IMR-90 (cell line): ENCODE data around the gene CDC25B. TPM values are rescaled to one million over a fixed set of nuclear protein-coding genes. Genes with fewer than 3 reads are reported as not detected.

Source experiments
- ATAC-seq: fragments of 200-7000 bp; cut with Tn5 transposase; 2 replicates; pipeline ENCODE4 v1.9.1; 2020; ENCODE audit warnings: low read depth, mild to moderate bottlenecking, moderate library complexity
- BruUV-seq: library from RNA; stranded (reverse); fragments of 400-500 nt; replicated peaks from 2 replicates; lab custom pipeline; 2021; lab: Mats Ljungman, UMichigan
- CTCF ChIA-PET: fragments of 300-600 bp; formaldehyde crosslinking; extraction: SDS; loops from one replicate; lab custom pipeline; 2021; ENCODE audit warnings: antibody characterized with exemption; lab: Yijun Ruan, JAX
- POLR2A ChIA-PET: fragments of 300-600 bp; sonication (Branson Sonifier 250); formaldehyde crosslinking; loops from one replicate; lab custom pipeline; 2022; ENCODE audit warnings: antibody characterized with exemption; ENCODE audit not compliant: unreplicated experiment; lab: Charles Lee
- DNase-seq: peaks from one replicate; pipeline ENCODE4 v3.0.0; 2013
- H2AFZ ChIP-seq: replicated peaks from 2 replicates; pipeline ENCODE3; 2013; ENCODE audit warnings: low read length, mild to moderate bottlenecking; ENCODE audit not compliant: poor library complexity
- H2AK5ac ChIP-seq: 2 replicates; pipeline ENCODE4 v1.6.1; 2013; ENCODE audit warnings: low read depth, low read length, inconsistent platforms
- H2AK9ac ChIP-seq: replicated peaks from 2 replicates; pipeline ENCODE3; 2013; ENCODE audit warnings: mild to moderate bottlenecking, low read depth, low read length, moderate library complexity; ENCODE audit not compliant: poor library complexity
- H2BK120ac ChIP-seq: 2 replicates; pipeline ENCODE4 v1.6.1; 2013; ENCODE audit warnings: low read depth, low read length, inconsistent platforms
- H2BK15ac ChIP-seq: 3 replicates; pipeline ENCODE4 v1.6.1; 2013; ENCODE audit warnings: low read depth, low read length, inconsistent platforms
- H2BK20ac ChIP-seq: 2 replicates; pipeline ENCODE4 v1.6.1; 2013; ENCODE audit warnings: low read depth, mild to moderate bottlenecking, inconsistent platforms, low read length, moderate library complexity
- H2BK5ac ChIP-seq: 2 replicates; pipeline ENCODE4 v1.6.1; 2013; ENCODE audit warnings: mild to moderate bottlenecking, low read depth, low read length, inconsistent platforms; ENCODE audit not compliant: poor library complexity, severe bottlenecking
- H3K14ac ChIP-seq: replicated peaks from 2 replicates; pipeline ENCODE4 v1.6.1; 2013; ENCODE audit warnings: low read depth, low read length, inconsistent platforms
- H3K18ac ChIP-seq: 2 replicates; pipeline ENCODE4 v1.6.1; 2013; ENCODE audit warnings: low read depth, low read length, control low read depth
- H3K23ac ChIP-seq: 2 replicates; pipeline ENCODE4 v1.6.1; 2013; ENCODE audit warnings: low read depth, low read length, inconsistent platforms
- H3K27ac ChIP-seq: 2 replicates; pipeline ENCODE4 v1.5.1; 2013; ENCODE audit warnings: mild to moderate bottlenecking, control low read depth, low read length; ENCODE audit not compliant: insufficient read depth
- H3K27me3 ChIP-seq: 2 replicates; pipeline ENCODE4 v1.6.1; 2013; ENCODE audit warnings: low read length; ENCODE audit not compliant: control insufficient read depth, insufficient read depth
- H3K36me3 ChIP-seq: 2 replicates; pipeline ENCODE4 v1.6.1; 2013; ENCODE audit warnings: low read length, mixed read lengths; ENCODE audit not compliant: control insufficient read depth, insufficient read depth
- H3K4ac ChIP-seq: 2 replicates; pipeline ENCODE4 v1.6.1; 2013; ENCODE audit warnings: low read depth, low read length, inconsistent platforms
- H3K4me1 ChIP-seq: 2 replicates; pipeline ENCODE4 v1.6.1; 2013; ENCODE audit warnings: low read length, mixed read lengths; ENCODE audit not compliant: control insufficient read depth, insufficient read depth
- H3K4me2 ChIP-seq: 2 replicates; pipeline ENCODE4 v1.6.1; 2013; ENCODE audit warnings: low read depth, mild to moderate bottlenecking, control low read depth, low read length, moderate library complexity
- H3K4me3 ChIP-seq: 2 replicates; pipeline ENCODE4 v1.5.1; 2013; ENCODE audit warnings: low read depth, mild to moderate bottlenecking, control low read depth, low read length, moderate library complexity; ENCODE audit not compliant: insufficient read depth
- H3K56ac ChIP-seq: 2 replicates; pipeline ENCODE4 v1.6.1; 2013; ENCODE audit warnings: low read length, inconsistent platforms; ENCODE audit not compliant: insufficient read depth; ENCODE audit errors: extremely low read depth
- H3K79me1 ChIP-seq, 2 experiments: 2 replicates each; pipeline ENCODE4 v1.6.1; 2013; ENCODE audit warnings: low read length in 2 of 2, inconsistent platforms in 1 of 2, low read depth in 1 of 2
- H3K9ac ChIP-seq: 2 replicates; pipeline ENCODE4 v1.6.1; 2013; ENCODE audit warnings: low read depth, low read length, control low read depth
- H3K9me1 ChIP-seq: 2 replicates; pipeline ENCODE4 v1.6.1; 2013; ENCODE audit warnings: low read length, inconsistent platforms; ENCODE audit not compliant: insufficient read depth
- H3K9me3 ChIP-seq: 2 replicates; pipeline ENCODE4 v1.6.1; 2013; ENCODE audit warnings: low read length; ENCODE audit not compliant: control insufficient read depth, insufficient read depth
- H4K20me1 ChIP-seq: 2 replicates; pipeline ENCODE4 v1.6.1; 2013; ENCODE audit warnings: low read length, inconsistent platforms; ENCODE audit not compliant: insufficient read depth
- H4K5ac ChIP-seq: 2 replicates; pipeline ENCODE4 v1.6.1; 2013; ENCODE audit warnings: mild to moderate bottlenecking, low read depth, low read length, control low read depth
- H4K8ac ChIP-seq, 2 experiments: 2 replicates each; pipeline ENCODE4 v1.6.1; 2013; ENCODE audit warnings: low read depth in 2 of 2, low read length in 2 of 2, control low read depth in 1 of 2, inconsistent platforms in 1 of 2
- H4K91ac ChIP-seq: 2 replicates; pipeline ENCODE4 v1.6.1; 2013; ENCODE audit warnings: low read depth, low read length, inconsistent platforms; ENCODE audit not compliant: insufficient read depth
- CHD1 ChIP-seq: IDR thresholded peaks from 2 replicates; pipeline ENCODE4 v1.6.1; 2012; ENCODE audit warnings: low read depth, low read length, improper control_type of control experiment
- FOS ChIP-seq: fragments of 150-350 bp; IDR thresholded peaks from 2 replicates; pipeline ENCODE4 v1.6.1; 2016; ENCODE audit warnings: low read depth, low read length
- MAFK ChIP-seq: IDR thresholded peaks from 2 replicates; pipeline ENCODE4 v1.6.1; 2012; ENCODE audit warnings: low read depth, low read length, improper control_type of control experiment
- MAZ ChIP-seq: IDR thresholded peaks from 2 replicates; pipeline ENCODE4 v1.6.1; 2012; ENCODE audit warnings: low read depth, mild to moderate bottlenecking, low read length, improper control_type of control experiment, moderate library complexity, borderline replicate concordance
- MXI1 ChIP-seq: IDR thresholded peaks from 2 replicates; pipeline ENCODE4 v1.6.1; 2012; ENCODE audit warnings: low read depth, mild to moderate bottlenecking, low read length, moderate library complexity, borderline replicate concordance
- NFE2L2 ChIP-seq: fragments of 150-350 bp; IDR thresholded peaks from 2 replicates; pipeline ENCODE4 v1.6.1; 2016; ENCODE audit warnings: low read depth, mild to moderate bottlenecking, low read length
- POLR2A ChIP-seq: IDR thresholded peaks from 2 replicates; pipeline ENCODE4 v1.6.1; 2012; ENCODE audit warnings: mild to moderate bottlenecking, low read depth, low read length
- RAD21 ChIP-seq: IDR thresholded peaks from 2 replicates; pipeline ENCODE4 v1.6.1; 2012; ENCODE audit warnings: low read length, improper control_type of control experiment
- RCOR1 ChIP-seq: IDR thresholded peaks from 2 replicates; pipeline ENCODE4 v1.6.1; 2012; ENCODE audit warnings: mild to moderate bottlenecking, low read length, improper control_type of control experiment; ENCODE audit not compliant: insufficient replicate concordance
- RFX5 ChIP-seq: IDR thresholded peaks from 2 replicates; pipeline ENCODE4 v1.8.0; 2012; ENCODE audit warnings: low read depth, mild to moderate bottlenecking, low read length, moderate library complexity
- WGBS, 2 experiments: methylation state at CpG; one replicate each; pipeline versions ENCODE4 v1.1.5 to v1.1.7; 2013; ENCODE audit warnings: missing lambda C conversion rate in 2 of 2; ENCODE audit not compliant: insufficient read length in 1 of 2; ENCODE audit errors: extremely low coverage in 2 of 2; 5-methylcytosine and 5-hydroxymethylcytosine counted together
- dilution Hi-C: fragments of 300-500 bp; cut with HindIII; formaldehyde crosslinking; loops from one replicate; pipeline ENCODE4 v1.14.3; 2018; ENCODE audit warnings: low sequenced_read_pairs; ENCODE audit not compliant: unreplicated experiment
- in situ Hi-C: fragments of 300-500 bp; cut with MboI; formaldehyde crosslinking; loops from 3 replicates; pipeline ENCODE4 v1.14.3; 2019; ENCODE audit warnings: low sequenced_read_pairs, inconsistent platforms, mixed read lengths
- intact Hi-C: fragments of 100-400 bp; cut with micrococcal nuclease; formaldehyde crosslinking; loops from 2 replicates; pipeline ENCODE4 v1.10.0; 2022
- polyA plus RNA-seq, 3 experiments: library from polyadenylated mRNA; depleted of rRNA; stranded (reverse); fragments of >200 nt; gene quantifications; 2 replicates each; pipeline ENCODE4 v1.2.3, GENCODE V29; 2012; ENCODE audit warnings: low replicate concordance in 1 of 3
- total RNA-seq: library from RNA; depleted of rRNA; stranded (reverse); fragments of >200 nt; gene quantifications from 2 replicates; pipeline ENCODE4 v1.2.3, GENCODE V29; 2012

The CDC25B gene
- total and polyA plus RNA-seq, 2 of the 4 experiments (the other 2 are of a cell fraction): 14.5 to 50.5 TPM

- Histone ChIP-seq H3K4me1 (peaks cover 26% of the 10 kb centered on the region), H2BK120ac (no peak overlapping the region; the same call in 1 of the 2 replicates), H3K36me3 (peaks cover 48% of the 10 kb centered on the region), H3K56ac (peak overlapping the region; percentile 13; the same call in 1 of the 2 replicates), H2BK15ac (no peak overlapping the region), H2AK5ac (peak overlapping the region; percentile 43; the same call in 1 of the 2 replicates), H3K9ac (no peak overlapping the region), H4K8ac (no peak overlapping the region), H3K23ac (peak overlapping the region; percentile 49), H3K4ac (peak overlapping the region; percentile 62), H3K79me1 (peaks cover 41 to 85% of the 10 kb centered on the region in 2 experiments), H4K91ac (no peak overlapping the region; the same call in 1 of the 2 replicates), H2BK5ac (no peak overlapping the region), H2AK9ac (peak overlapping the region; percentile 21), H4K5ac (no peak overlapping the region), H3K27ac (peak overlapping the region; percentile 20; the same call in 1 of the 2 replicates), H3K9me3 (no peaks in the 10 kb centered on the region), H4K20me1 (no peaks in the 10 kb centered on the region), H3K14ac (0 out of 2 replicates have a peak overlapping the region, but pooled peaks have one; percentile 63), H3K4me2 (no peak overlapping the region; the same call in 1 of the 2 replicates), H3K18ac (no peak overlapping the region), H2BK20ac (no peak overlapping the region), H3K27me3 (no peaks in the 10 kb centered on the region), H3K9me1 (peaks cover 24% of the 10 kb centered on the region), H3K4me3 (no peak overlapping the region), H2AFZ (no peak overlapping the region)
- no peak for DNase-seq
- CTCF ChIA-PET: no interaction called here
- no peak for ATAC-seq
- BruUV-seq: no TSS peak
- POLR2A ChIA-PET: no interaction called here
- dilution Hi-C loops: no loop called here
- no CpG with 5 or more reads among the region's 3 CpGs for WGBS, 2 experiments
- intact Hi-C loops: loop anchor here (2.0 kb wide), 1 partner anchor 14 kb away; no protein-coding TSS in a partner anchor
- in situ Hi-C loops: no loop called here
- no peak for TF ChIP-seq MAZ
- no peak for TF ChIP-seq MXI1
- no peak for TF ChIP-seq FOS
- TF ChIP-seq CHD1: no peak
- no peak for TF ChIP-seq RAD21
- TF ChIP-seq POLR2A: no peak
- no peak for TF ChIP-seq RCOR1
- TF ChIP-seq MAFK: no peak
- TF ChIP-seq RFX5: no peak
- TF ChIP-seq NFE2L2: no peak
Measured at GRCh38 chr20:3798908-3799248, 2.8 kb downstream of the CDC25B start.
